GM12801 (cell line): ENCODE results near the gene CLEC16A.

Experiments
- CTCF ChIP-seq: IDR thresholded peaks from one replicate; pipeline ENCODE4 v1.5.1; 2011; ENCODE audit warnings: control low read depth; ENCODE audit not compliant: insufficient read length; ENCODE audit errors: extremely low read depth

Gene CLEC16A

GRCh38 chr16:10992112-10992511, 47.7 kb downstream of the CLEC16A start:
- no peak for TF ChIP-seq CTCF

DNA sequence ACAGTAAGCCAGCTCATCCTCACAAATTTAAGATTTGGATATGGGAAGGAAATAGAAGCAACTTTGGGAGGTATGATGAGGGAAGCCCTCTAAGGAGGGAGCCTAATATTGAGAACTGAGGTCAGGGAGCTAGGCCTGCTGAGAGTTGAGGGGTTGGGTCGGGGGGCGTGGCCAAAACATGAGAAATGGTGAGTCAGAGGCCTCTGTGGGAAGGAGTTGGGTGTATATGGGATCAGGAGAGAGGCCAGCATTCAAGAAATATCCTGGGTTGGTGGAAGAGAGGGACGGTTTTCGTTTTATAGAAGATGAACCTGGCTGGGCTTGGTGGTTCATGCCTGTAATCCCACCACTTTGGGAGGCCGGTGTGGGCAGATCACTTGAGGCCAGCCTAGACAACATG, 48.4 kb downstream of the CLEC16A start:
- TF ChIP-seq CTCF = no peak

GRCh38 chr16:10993649-10994048, 49.3 kb downstream of the CLEC16A start:
- TF ChIP-seq CTCF = no peak

- TF ChIP-seq CTCF = no peak
Measured at GRCh38 chr16:10994571-10994970, 50.2 kb downstream of the CLEC16A start.

DNA sequence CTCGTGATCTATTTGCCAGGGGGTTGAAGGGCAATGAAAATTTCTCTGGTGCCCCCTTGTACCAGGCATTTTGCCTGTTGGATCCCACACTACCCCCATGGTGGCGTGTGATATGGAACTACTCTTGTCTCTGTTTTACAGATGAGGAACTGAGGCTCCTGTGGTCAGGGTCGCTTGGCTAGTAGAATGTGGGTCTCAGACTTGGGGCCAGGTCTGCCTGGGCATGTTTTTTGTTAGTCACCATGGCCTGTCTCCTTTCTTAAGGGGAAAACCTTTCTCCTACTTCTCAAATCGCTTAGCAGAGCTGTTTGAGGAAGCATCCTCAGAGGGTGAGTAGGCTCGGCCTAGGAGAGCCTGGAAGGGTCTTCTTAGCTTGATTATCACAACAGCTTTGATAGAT, 51.2 kb downstream of the CLEC16A start:
- no peak for TF ChIP-seq CTCF

GRCh38 chr16:10997485-10997884, 53.1 kb downstream of the CLEC16A start:
- no peak for TF ChIP-seq CTCF

- TF ChIP-seq CTCF = no peak
Measured at GRCh38 chr16:10999300-10999699, 54.9 kb downstream of the CLEC16A start.

DNA sequence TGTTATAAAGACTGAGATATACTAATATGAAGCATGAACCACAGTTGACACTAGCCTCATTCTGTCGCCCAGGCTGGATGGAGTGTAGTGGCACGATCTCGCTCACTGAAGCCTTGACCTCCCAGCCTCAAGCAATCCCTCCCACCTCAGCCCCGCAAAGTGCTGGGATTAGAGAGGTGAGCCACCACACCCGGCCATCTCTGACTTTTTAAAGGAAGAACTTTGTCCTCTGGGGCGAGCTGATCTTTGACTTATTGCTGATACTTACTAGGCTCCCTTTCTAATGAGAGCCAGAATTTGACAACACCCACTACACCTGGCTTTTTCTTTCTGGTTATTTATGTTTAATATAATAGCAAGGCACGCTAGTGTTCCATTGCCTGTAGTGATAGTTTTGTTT, 57.2 kb downstream of the CLEC16A start:
- TF ChIP-seq CTCF = no peak
